GM10266 (cell line): ENCODE data around the gene SNRNP40.

Experiments
- DNase-seq: peaks from one replicate; pipeline ENCODE4 v3.0.0; 2012; ENCODE audit errors: extremely low spot score
- TF ChIP-seq, protein P1 (sequence below): IDR thresholded peaks from 2 replicates; pipeline ENCODE4 v1.5.1; 2012; ENCODE audit warnings: mild to moderate bottlenecking, low read depth; ENCODE audit not compliant: control insufficient read depth, insufficient read depth; ENCODE audit errors: missing control alignments

The SNRNP40 gene

DNA sequence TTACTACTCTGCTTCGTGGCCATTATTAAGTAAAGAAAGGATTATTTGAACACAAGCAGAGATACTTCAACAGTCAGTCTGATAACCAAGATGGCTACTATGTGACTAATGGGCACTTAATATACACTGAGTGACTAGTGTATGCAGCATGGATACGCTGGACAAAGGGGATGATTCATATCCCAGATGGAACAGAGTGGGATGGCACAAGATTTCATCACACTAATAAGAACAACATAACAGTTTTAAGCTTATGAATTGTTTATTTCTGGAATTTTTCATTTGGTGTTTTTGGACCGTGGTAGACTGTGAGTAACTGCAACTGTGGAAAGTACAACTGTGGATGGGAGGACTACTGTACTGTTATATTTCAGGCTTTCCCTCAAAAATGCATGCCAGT lies 9.7 kb upstream of the SNRNP40 start:
- DNase-seq = no peak
- TF ChIP-seq, protein P1, sequence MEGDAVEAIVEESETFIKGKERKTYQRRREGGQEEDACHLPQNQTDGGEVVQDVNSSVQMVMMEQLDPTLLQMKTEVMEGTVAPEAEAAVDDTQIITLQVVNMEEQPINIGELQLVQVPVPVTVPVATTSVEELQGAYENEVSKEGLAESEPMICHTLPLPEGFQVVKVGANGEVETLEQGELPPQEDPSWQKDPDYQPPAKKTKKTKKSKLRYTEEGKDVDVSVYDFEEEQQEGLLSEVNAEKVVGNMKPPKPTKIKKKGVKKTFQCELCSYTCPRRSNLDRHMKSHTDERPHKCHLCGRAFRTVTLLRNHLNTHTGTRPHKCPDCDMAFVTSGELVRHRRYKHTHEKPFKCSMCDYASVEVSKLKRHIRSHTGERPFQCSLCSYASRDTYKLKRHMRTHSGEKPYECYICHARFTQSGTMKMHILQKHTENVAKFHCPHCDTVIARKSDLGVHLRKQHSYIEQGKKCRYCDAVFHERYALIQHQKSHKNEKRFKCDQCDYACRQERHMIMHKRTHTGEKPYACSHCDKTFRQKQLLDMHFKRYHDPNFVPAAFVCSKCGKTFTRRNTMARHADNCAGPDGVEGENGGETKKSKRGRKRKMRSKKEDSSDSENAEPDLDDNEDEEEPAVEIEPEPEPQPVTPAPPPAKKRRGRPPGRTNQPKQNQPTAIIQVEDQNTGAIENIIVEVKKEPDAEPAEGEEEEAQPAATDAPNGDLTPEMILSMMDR = no peak

DNA sequence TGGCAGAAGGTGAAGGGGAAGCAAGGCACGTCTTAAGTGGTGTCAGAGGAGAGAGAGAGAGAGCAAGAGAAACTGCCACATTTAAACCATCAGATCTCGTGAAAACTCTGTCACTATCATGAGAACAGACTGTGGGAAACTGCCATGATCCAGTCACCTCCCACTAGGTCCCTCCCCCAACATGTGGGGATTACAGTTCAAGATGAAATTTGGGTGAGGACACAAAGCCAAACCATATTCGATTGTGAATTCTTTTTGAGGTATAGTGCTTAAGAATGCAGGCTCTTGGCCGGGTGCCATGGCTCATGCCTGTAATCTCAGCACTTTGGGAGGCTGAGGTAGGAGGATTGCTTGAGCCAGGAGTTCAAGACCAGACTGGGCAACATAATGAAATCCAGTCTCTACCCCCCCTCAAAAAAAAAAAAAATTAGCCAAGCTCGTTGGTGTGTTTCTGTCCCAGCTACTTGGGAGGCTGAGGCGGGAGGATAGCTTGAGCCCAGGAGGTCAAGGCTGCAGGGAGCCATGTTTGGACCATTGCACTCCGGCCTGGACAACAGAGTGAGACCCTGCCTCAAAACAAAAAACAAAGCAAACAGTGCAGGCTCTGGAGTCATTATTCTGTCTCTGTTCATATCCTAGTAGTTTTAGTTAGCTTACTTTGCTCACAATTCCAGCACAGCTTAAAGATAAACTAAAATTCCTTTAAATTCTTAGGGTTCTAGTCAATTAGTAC lies 6.3 kb upstream of the SNRNP40 start:
- TF ChIP-seq, protein P1 = no peak
- no peak for DNase-seq

DNA sequence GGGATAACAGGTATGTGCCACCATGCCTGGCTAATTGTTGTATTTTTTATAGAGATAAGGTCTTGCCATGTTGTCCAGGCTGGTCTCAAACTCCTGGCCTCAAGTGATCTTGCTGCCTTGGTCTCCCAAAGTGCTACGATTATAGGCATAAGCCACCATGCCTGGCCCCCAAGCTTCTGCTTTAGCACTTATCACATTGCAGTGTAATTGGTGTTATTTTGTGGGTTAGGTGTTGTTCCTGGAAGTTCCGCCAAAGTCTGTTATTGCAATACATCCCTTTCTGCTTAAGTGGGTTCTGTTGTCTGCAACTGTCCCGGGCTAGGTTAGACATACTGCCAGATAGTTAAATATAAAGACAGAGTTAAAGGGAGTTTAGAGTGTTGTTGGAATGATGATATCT lies 3.6 kb upstream of the SNRNP40 start:
- no peak for DNase-seq
- TF ChIP-seq, protein P1 = no peak

DNA sequence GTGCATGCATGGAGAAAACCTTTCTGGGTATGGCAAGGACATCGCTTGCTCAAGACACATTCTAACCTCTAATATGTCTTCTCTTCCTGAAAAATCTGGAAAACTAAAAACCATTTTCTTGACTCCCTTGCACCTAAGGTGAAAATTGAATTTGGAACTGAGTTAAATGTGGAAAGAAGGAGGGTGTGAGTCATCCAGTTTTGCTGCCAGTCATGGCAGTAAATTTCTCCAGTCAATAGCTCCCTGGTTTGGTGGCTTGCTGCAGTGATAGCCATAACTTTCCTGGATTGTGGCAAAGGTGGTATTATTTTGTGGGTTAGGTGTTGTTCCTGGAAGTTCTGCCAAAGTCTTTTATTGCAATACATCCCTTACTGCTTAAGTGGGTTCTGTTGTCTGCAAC lies 2.8 kb upstream of the SNRNP40 start:
- TF ChIP-seq, protein P1 = no peak
- no peak for DNase-seq

DNA sequence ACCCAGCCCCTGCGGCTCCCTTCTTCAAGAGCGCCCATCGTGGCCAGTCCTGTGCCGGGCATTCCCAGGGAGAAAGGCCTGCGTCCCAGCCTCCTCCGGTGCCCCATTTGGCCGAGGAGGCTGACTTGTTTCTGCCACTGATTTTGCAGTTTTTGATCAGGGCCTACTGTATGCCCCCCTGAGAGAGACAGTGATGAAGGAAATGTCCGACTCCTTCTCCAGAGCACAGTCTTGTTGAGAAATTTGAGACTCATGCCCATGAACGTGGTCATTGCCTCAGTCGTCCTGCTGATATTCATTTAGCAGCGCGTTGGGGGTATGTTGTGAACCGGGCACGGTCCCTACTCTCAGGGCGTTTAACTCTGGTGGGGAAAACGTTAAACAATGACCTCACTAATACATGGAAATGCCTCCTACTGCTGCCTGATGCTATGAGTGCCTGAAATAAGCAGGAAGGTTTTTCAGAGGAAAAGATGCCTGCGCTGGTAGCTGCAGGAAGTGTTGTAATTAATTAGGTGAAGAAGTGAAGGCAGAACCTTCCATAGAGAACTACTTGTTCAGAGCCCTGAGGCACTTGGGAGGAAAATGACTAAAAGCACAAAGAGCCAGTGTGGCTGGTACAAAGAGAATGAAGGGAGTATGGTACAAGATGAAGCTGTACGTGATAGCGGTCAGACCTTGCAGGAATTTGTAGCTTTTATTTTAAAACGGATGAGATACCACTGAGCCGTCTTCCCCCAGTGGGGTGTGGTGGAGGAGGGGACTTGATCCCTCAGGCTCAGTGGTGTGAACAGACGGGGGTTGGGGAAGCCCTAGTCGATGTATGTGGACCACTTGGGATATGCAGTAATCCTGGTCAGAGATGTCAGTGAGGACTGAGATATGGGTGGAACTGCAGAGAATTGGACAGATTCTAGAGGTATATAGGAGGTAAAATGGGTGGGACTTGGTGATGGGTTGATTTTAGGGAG lies 974 bp upstream of the SNRNP40 start:
- TF ChIP-seq, protein P1 = no peak
- DNase-seq = no peak

DNA sequence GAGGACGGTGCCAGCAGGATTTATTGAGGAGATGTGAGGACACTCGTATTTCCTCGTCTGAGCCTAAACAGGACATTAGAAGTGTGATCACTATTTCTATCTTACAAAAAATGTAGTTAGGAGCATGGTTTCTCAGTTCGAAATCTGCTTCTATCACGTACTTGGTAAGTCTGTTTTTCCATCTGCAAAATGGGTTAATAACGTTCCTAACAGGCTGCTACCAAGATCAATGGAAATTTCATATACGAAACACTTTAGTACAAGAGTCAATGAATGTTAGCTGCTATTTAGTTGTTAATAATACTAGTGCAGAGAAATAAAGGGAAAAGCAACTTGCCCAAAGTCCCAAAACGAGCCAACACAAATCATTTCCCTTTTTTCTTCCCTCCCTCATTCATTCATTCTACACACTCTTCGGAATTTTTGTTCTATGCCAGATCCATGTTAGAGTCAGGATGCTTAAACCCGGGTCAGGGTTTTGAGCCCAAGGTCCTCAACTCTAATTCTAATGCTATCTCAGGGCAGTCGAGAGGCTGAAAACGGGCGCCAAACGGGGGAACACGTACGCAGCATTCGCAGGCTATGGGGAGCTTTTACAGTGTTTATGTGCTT lies 608 bp downstream of the SNRNP40 start:
- TF ChIP-seq, protein P1 = no peak
- no peak for DNase-seq
